Body of pancreas (tissue), 4 donors: ENCODE data around the gene KRT79.

Source experiments
- POLR2A ChIP-seq, 3 donors: fragments of 450-650 bp; IDR thresholded peaks; one replicate each; pipeline ENCODE4 v1.6.1; 2016; ENCODE audit warnings: antibody characterized with exemption in 3 of 3, mild to moderate bottlenecking in 2 of 3
- TF ChIP-seq, protein P1 (sequence below), 7 experiments: fragments of 450-650 bp in 4 of 7; fragments of 200-600 bp in 3 of 7; sonication (generic) in 3 of 7; IDR thresholded peaks; one replicate each; pipeline ENCODE4 v1.5.1; 2016 to 2019; ENCODE audit warnings: antibody characterized with exemption in 7 of 7

DNA sequence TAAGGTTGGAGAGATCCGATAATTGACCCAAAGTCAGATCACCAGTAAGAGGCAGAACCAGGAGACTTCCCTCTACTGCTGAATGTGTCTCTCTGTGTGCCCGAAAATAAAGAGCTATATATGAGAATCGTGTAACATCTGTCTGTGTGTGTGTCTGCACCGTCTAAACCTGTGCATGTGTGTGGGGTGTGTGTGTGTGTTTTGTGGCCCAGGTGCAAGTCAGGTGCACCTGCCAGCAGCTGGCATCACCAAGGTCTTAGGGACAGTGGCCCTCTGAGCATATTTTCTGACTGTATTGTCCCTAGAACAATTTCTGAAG, 39.4 kb upstream of the KRT79 start:
- TF ChIP-seq, protein P1, sequence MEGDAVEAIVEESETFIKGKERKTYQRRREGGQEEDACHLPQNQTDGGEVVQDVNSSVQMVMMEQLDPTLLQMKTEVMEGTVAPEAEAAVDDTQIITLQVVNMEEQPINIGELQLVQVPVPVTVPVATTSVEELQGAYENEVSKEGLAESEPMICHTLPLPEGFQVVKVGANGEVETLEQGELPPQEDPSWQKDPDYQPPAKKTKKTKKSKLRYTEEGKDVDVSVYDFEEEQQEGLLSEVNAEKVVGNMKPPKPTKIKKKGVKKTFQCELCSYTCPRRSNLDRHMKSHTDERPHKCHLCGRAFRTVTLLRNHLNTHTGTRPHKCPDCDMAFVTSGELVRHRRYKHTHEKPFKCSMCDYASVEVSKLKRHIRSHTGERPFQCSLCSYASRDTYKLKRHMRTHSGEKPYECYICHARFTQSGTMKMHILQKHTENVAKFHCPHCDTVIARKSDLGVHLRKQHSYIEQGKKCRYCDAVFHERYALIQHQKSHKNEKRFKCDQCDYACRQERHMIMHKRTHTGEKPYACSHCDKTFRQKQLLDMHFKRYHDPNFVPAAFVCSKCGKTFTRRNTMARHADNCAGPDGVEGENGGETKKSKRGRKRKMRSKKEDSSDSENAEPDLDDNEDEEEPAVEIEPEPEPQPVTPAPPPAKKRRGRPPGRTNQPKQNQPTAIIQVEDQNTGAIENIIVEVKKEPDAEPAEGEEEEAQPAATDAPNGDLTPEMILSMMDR (IDR thresholded peaks at IDR 0.05), result no peak
- TF ChIP-seq POLR2A (IDR thresholded peaks at IDR 0.05), result no peak
